Embryonic facial prominence (tissue), 1 donor: Measurements from ENCODE around the gene ZNF664.
"Not testable (repeated sequence)": the region's sequence is repeated elsewhere in the genome, so short reads cannot be mapped to it uniquely, and the experiment has no call there.

ENCODE experiments used
- DNase-seq: peaks from one replicate; pipeline ENCODE4 v3.0.0-alpha.2; 2016; ENCODE audit errors: extremely low spot score

ZNF664 gene

DNA sequence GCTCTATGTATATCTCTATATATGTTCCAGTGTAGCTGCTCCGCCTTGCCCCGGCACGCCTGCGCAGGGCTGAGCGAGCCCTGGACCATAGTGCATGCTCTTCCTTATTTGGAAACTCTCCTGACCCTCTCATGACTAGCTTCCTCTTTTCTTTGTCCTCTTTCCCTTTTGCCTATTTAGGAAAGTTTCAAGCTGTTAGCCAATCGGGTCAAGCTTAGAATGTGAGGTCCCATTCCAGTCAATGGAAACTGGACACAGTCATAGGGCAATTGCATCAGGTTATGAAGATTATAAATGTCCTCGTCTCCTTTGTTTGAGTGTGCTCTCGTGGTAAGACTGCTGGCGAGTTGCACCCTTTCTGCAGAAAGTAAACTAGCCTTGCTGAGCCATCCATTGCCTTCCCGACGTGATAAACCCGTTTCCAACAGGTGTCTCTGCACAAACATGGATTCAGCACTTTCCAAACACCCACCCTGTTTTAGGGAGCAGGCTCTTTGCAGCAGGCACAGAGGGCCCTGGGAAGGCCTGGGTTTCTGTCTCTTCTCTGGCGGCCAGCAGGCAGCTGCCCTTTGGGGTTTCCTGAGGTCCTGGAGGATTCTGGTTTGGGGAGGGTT, 31.3 kb upstream of the ZNF664 start:
- no peak for DNase-seq

DNA sequence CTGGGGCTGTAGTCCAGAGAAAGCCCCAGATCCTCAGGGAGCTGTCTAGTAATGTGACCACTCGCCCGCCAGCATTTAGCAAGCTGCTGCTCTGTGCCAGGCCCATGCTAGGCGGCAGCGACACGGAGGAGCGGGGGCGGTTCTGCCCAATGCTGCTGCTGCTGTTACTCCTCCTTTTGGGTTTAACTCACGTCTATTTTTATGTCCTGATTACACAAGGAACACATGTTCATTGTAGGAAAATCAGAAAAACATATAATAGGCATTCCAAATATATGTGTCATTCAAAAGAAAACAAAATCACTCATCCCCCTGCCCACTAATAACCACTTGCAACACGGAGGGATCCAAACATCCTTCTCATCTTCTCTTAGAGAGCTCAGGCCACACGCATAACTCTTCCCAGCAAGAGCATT, 30.8 kb upstream of the ZNF664 start:
- DNase-seq: no peak

- DNase-seq: no peak
Measured at GRCh38 chr12:123942911-123943648, 29.9 kb upstream of the ZNF664 start.

DNA sequence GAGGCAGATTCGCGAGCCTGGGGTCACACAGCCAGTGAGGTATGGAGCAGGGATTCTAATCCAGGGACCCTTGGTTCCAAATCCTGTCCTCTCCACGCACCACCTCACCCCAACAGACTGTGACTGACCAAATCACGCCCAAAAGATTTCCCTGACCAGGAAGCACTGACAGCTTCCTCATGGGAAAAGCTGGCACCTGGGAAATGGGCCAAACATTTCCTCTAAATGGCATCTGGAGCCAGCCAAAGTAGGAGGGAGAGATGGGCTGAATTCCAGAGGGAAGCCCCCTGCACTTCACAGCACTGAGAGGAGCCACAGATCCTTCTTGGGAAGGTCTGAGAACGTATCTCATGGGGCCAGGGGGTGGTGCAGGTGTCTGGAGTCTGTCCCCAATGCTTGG, 29.2 kb upstream of the ZNF664 start:
- DNase-seq: no peak

DNA sequence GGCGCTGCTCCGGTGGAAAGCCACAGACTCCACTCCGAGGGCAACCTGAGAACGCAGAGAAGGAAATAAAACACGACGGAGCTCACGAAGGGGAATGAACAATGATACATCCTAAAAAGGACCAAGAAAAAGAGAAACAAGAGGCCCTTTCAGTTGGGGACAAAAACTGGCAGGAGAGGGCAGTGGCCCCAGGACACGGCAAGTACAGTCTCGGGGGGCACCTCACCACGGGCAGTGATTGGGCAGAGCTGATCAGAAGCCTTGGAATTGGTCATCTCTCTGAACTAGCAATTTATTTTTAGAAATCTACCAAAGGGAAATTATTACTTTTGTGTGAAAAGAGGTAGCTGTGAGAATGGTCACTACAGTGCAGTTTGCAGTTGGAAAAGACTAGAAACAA, 28.3 kb upstream of the ZNF664 start:
- no peak for DNase-seq

- DNase-seq: no peak
Measured at GRCh38 chr12:123945287-123946151, 27.5 kb upstream of the ZNF664 start.

- DNase-seq: no peak
Measured at GRCh38 chr12:123946152-123946515, 26.9 kb upstream of the ZNF664 start.

DNA sequence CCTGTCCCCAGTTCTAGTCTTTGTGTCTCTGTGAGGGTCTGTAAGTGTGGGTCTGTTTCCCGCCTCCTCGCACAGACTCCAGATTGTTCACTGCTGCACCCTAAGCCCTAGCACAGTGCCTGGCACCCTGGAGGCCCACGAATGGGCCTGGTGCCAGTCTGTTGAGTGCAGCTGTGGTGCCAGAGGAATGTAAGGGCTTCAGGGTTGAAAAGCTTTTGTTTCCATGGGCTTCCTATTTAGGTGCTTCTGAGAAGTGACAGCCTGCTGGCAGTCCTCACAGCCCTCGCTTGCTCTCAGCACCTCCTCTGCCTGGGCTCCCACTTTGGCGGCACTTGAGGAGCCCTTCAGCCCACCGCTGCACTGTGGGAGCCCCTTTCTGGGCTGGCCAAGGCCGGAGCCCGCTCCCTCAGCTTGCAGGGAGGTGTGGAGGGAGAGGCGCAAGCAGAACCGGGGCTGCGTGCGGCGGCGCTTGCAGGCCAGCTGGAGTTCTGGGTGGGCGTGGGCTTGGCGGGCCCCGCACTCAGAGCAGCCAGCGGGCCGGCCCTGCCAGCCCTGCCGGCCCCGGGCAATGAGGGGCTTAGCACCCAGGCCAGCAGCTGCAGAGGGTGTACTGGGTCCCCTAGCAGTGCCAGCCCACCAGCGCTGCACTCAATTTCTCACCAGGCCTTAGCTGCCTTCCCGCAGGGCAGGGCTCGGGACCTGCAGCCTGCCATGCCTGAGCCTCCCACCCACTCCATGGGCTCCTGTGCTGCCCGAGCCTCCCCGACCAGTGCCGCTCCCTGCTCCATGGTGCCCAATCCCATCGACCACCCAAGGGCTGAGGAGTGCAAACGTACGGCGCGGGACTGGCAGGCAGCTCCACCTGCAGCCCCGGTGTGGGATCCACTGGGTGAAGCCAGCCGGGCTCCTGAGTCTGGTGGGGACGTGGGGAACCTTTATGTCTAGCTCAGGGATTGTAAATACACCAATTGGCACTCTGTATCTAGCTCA, 26.2 kb upstream of the ZNF664 start:
- DNase-seq: not testable (repeated sequence)

- DNase-seq: not testable (repeated sequence)
Measured at GRCh38 chr12:123947531-123947930, 25.5 kb upstream of the ZNF664 start.

DNA sequence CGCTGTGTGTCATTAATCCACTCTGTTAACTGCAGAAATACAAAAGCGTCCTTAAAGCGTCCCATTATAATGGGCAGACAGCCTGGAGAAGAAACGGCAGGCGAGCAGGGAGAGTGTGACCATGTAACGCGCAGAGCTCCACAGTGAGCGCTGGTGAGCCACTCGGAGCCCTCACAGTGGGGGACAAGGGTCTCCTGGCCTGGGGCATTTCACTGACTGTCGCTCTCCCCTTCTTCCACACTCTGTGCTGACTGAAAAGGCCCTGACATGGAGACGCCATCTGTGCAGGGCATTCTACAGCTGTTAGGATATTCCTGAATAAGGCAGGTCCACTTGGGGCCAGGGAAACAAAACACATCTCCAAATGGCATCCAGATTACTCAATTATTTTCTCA, 24.6 kb upstream of the ZNF664 start:
- no peak for DNase-seq

GRCh38 chr12:123948796-123949769, 23.9 kb upstream of the ZNF664 start:
- DNase-seq: no peak

DNA sequence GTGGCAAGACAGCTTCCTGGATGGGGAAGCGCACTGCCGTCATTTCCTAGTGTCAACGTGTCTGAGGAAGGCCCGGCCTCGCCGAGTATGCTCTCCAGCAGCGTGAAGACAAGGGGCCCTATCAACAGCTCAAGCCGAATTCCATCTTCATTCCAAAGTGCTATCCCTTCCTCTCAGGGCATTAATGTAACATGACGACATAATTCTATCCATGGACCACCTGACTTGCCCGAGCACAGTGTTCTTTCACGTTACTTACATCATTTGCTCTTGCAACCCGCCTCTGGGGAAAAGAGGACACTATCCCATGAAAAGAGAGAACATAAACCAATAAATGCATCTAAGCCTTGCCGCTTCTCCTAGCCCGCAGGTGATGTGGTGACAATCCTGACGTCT, 23.2 kb upstream of the ZNF664 start:
- no peak for DNase-seq

DNA sequence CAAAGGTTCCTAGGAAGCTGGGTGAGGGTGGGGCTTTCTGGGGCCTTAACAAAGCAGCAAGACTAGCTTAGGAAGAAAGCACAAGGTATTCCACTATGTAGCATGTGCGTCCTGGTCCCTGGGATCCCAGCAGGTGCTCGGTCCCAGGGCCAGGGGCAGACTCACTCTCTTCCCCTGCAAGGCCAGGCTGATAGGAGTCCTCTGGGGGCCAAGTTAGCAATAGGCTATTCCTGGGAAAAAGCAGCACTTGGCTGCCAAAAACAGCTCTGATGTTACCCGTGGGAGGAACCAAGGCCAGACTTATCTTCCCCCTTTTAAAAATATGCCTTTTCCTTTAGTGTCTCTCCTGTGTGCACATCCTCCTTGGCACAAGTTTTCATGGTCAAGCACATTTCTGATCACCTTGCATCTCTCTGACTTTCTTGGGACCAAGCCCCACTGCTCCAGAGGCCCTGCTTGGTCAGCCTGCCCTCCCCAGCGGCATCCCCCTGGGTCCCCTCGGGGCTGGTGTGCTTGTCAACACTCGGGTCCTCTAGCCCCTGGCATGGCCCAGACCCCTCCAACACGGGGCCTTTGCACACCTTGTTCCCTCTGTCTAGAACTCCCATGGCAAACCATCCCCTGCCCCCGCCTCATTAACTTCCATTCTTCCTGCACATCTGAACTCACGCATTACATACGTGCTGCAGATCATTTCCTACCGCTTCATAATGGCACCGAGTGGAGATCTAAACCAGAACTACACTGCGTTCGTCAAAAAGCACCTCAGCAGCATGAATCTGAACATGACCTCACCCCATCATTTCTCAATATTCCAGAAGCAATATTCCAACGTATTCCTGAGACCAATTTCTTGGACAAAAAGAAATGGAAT, 22.3 kb upstream of the ZNF664 start:
- DNase-seq: no peak

- DNase-seq: no peak
Measured at GRCh38 chr12:123951467-123951866, 21.5 kb upstream of the ZNF664 start.

- DNase-seq: no peak
Measured at GRCh38 chr12:123952037-123952436, 21.0 kb upstream of the ZNF664 start.

DNA sequence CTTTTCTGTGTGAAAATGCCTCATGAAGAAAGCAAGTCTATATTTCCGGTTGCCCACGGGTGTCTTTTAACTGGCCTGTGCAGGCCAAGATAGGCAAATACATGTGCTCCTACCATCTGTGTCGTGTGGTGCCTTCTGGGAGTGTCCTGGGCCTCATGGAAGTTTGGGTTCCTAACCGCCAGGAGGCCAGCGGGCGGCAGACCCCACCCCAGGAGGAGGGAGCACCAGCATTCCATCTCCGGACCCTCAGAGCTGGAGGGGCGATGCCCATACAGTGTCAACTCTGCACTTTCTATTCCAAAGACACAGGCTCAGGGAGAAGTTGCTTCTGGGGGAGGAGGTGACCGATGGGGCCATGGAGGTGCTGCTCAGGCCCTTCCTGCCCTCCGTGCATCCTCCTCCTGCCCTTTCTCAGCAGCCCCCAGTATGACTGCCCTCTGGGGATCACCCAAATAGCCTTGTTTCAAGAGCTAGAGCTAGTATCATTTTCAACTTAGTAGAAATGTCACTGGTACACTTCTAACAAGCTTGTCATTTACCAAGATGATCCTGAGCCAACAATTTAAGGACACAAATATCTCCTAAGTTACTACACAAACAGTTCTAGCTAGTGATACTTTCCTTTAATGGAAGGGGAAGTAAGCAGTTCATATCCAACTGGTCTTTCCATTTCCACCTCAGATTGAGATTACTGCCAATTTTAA, 18.2 kb upstream of the ZNF664 start:
- DNase-seq: no peak

DNA sequence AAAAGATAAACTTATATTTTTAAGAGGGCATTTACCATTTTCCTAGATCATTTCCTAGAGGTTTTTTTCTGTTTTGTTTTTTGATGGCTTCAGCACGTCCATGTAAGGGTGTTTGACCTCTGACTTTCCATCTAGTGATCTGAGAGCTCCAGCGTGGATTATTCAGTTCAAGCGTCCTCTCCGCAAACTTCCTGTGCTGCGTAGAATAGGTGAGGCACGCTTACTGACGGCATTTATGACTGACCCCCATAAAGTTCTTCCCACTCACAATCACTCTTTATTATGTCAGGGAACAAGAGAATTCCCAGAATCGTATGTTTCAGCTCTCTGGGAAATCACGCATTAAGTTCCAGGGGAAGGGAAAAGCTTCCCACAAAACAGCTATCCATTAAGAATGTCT, 16.8 kb upstream of the ZNF664 start:
- DNase-seq: no peak

DNA sequence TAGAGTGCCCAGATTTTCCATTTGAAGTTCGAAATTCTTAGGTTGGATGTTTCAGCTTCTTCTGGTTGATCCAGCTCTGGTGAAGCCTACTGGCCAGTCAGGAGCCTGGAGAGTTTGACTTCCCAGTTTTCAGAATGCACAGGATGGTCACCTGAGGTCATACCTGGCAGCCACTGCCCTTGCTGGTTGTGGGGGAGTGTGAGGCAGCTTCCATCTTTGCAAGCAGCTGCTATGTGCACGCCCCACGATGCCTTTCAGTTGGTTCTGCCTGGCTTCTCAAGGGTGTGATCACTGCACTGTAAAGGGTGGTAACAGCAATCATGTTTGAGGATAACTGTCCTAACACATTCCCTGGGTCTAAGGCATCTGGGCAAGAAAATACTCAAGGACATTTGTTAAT, 15.8 kb upstream of the ZNF664 start:
- DNase-seq: no peak

DNA sequence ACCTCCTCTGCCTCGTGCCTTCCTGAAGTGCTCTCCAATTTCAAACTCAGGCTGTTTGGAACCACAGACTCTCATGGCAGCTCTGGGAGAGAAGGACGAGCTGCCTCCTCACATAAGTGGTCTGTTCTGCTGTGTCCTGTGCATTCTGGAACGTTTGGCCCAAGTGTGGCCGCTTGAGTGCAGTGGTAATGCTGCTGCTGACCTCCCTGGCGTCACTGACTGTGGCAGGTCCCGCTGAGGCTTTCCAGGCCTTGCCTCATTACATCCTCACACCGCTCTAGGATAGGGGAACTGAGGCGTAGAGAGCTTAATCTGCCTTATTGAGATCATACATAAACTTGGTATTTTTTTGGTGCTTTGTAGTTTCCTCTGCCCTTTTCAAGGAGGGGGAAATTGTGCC, 14.6 kb upstream of the ZNF664 start:
- no peak for DNase-seq
